HepG2 (cell line): ENCODE measurements around the gene CRIP1. TPM values are rescaled to one million over a fixed set of nuclear protein-coding genes. Genes with fewer than 3 reads are reported as not detected.
A peak's percentile ranks its signal among the peaks of the same experiment; 100 is the strongest.

Source experiments
- CENPX ChIP-seq: sonication (generic); formaldehyde crosslinking; IDR thresholded peaks from 2 replicates; pipeline ENCODE4 v1.9.0; 2021; ENCODE audit warnings: mild to moderate bottlenecking, missing genetic modification reagents, moderate library complexity
- CHCHD3 ChIP-seq: sonication (generic); formaldehyde crosslinking; IDR thresholded peaks from 2 replicates; pipeline ENCODE4 v1.8.0; 2022; ENCODE audit warnings: mild to moderate bottlenecking, missing genetic modification reagents, moderate library complexity
- ELF1 ChIP-seq: sonication (generic); formaldehyde crosslinking; IDR thresholded peaks from 2 replicates; pipeline ENCODE4 v1.4.0; 2020; ENCODE audit warnings: missing genetic modification reagents
- EZH2 ChIP-seq: conservative IDR thresholded peaks from 2 replicates; pipeline ENCODE4 v1.6.1; 2012; ENCODE audit warnings: mild to moderate bottlenecking, low read depth, low read length, moderate library complexity
- KDM5A ChIP-seq: fragments of 200-600 bp; sonication (generic); IDR thresholded peaks from 2 replicates; pipeline ENCODE4 v1.7.0; 2018; ENCODE audit warnings: antibody characterized with exemption, mild to moderate bottlenecking, low read length, borderline replicate concordance
- MIER2 ChIP-seq: IDR thresholded peaks from 2 replicates; pipeline ENCODE4 v1.6.1; 2016; ENCODE audit warnings: missing biosample characterization, missing genetic modification reagents
- MYNN ChIP-seq: sonication (generic); formaldehyde crosslinking; IDR thresholded peaks from 2 replicates; pipeline ENCODE4 v1.4.0; 2020; ENCODE audit warnings: mild to moderate bottlenecking, low read depth, missing genetic modification reagents
- PHF20 ChIP-seq: sonication (generic); formaldehyde crosslinking; IDR thresholded peaks from 2 replicates; pipeline ENCODE4 v1.5.0; 2020; ENCODE audit warnings: mild to moderate bottlenecking, missing genetic modification reagents
- RBAK ChIP-seq: sonication (generic); formaldehyde crosslinking; IDR thresholded peaks from 2 replicates; pipeline ENCODE4 v1.5.1; 2020; ENCODE audit warnings: mild to moderate bottlenecking, missing genetic modification reagents
- RBFOX2 ChIP-seq: fragments of 200-400 bp; formaldehyde crosslinking; IDR thresholded peaks from 2 replicates; pipeline ENCODE4 v1.6.1; 2017; ENCODE audit warnings: low read depth, mild to moderate bottlenecking, low read length
- RBM39 ChIP-seq: fragments of 200-400 bp; formaldehyde crosslinking; IDR thresholded peaks from one replicate; pipeline ENCODE4 v1.6.1; 2018; ENCODE audit warnings: antibody characterized with exemption, mild to moderate bottlenecking, low read depth, low read length; ENCODE audit not compliant: poor library complexity, severe bottlenecking
- SRSF4 ChIP-seq: fragments of 200-400 bp; formaldehyde crosslinking; IDR thresholded peaks from one replicate; pipeline ENCODE4 v1.6.1; 2018; ENCODE audit warnings: mild to moderate bottlenecking, low read depth, low read length, moderate library complexity; ENCODE audit not compliant: poor library complexity, severe bottlenecking
- YEATS4 ChIP-seq: sonication (generic); formaldehyde crosslinking; IDR thresholded peaks from 2 replicates; pipeline ENCODE4 v1.4.0; 2020; ENCODE audit warnings: missing genetic modification reagents, borderline replicate concordance
- ZFP36L1 ChIP-seq: sonication (generic); formaldehyde crosslinking; IDR thresholded peaks from 2 replicates; pipeline ENCODE4 v1.8.0; 2022; ENCODE audit warnings: mild to moderate bottlenecking, missing genetic modification reagents, moderate library complexity
- ZFY ChIP-seq: sonication (generic); formaldehyde crosslinking; IDR thresholded peaks from 2 replicates; pipeline ENCODE4 v1.4.0; 2020; ENCODE audit warnings: missing genetic modification reagents
- ZKSCAN5 ChIP-seq: sonication (generic); formaldehyde crosslinking; IDR thresholded peaks from 2 replicates; pipeline ENCODE4 v1.5.1; 2020; ENCODE audit warnings: mild to moderate bottlenecking, missing genetic modification reagents
- ZNF235 ChIP-seq: sonication (generic); formaldehyde crosslinking; IDR thresholded peaks from 2 replicates; pipeline ENCODE4 v1.8.1; 2023; ENCODE audit warnings: mild to moderate bottlenecking, missing genetic modification reagents, borderline replicate concordance
- ZNF333 ChIP-seq: sonication (generic); formaldehyde crosslinking; IDR thresholded peaks from 2 replicates; pipeline ENCODE4 v1.4.0; 2020; ENCODE audit warnings: mild to moderate bottlenecking, missing genetic modification reagents, borderline replicate concordance
- ZNF547 ChIP-seq: sonication (generic); formaldehyde crosslinking; IDR thresholded peaks from 2 replicates; pipeline ENCODE4 v1.5.1; 2020; ENCODE audit warnings: mild to moderate bottlenecking, missing genetic modification reagents
- ZNF589 ChIP-seq: sonication (generic); formaldehyde crosslinking; conservative IDR thresholded peaks from 2 replicates; pipeline ENCODE4 v1.8.0; 2022; ENCODE audit warnings: mild to moderate bottlenecking, moderate library complexity, missing genetic modification reagents
- ZNF75D ChIP-seq: sonication (generic); formaldehyde crosslinking; IDR thresholded peaks from 2 replicates; pipeline ENCODE4 v1.8.1; 2023; ENCODE audit warnings: missing genetic modification reagents, mild to moderate bottlenecking, borderline replicate concordance
- ZNF780A ChIP-seq: sonication (generic); formaldehyde crosslinking; IDR thresholded peaks from 2 replicates; pipeline ENCODE4 v1.8.0; 2022; ENCODE audit warnings: mild to moderate bottlenecking, missing genetic modification reagents, moderate library complexity
- polyA plus RNA-seq, 8 experiments: library from polyadenylated mRNA; depleted of rRNA in 3 of 8; stranded (reverse) in 7 of 8; unstranded in 1 of 8; fragments of >200 nt; fragmentation: Illumina TruSeq in 4 of 8; extraction: Trizol in 4 of 8; gene quantifications; 2 replicates each; pipeline versions ENCODE4 v1.2.1 to v1.2.3, GENCODE V29; 2011 to 2016; ENCODE audit warnings: low read depth in 4 of 8, missing spikeins in 1 of 8, mixed read lengths in 1 of 8; ENCODE audit not compliant: insufficient read depth in 1 of 8
- total RNA-seq, 5 experiments: library from RNA; depleted of rRNA; stranded (reverse); fragments of >200 nt; fragmentation: Illumina TruSeq; extraction: Trizol; gene quantifications; 2 replicates each; pipeline ENCODE4 v1.2.3, GENCODE V29; 2016; ENCODE audit warnings: low read depth in 1 of 5
- TF ChIP-seq, protein P1 (sequence below): sonication (generic); formaldehyde crosslinking; IDR thresholded peaks from 2 replicates; pipeline ENCODE4 v1.8.0; 2022; ENCODE audit warnings: low read depth, missing genetic modification reagents
- TF ChIP-seq, protein P2 (sequence below): IDR thresholded peaks from 2 replicates; pipeline ENCODE4 v1.6.1; 2016; ENCODE audit warnings: missing biosample characterization, missing genetic modification reagents, low read depth
- TF ChIP-seq, protein P3 (sequence below): sonication (generic); formaldehyde crosslinking; IDR thresholded peaks from 2 replicates; pipeline ENCODE4 v1.5.0; 2020; ENCODE audit warnings: mild to moderate bottlenecking, missing genetic modification reagents, moderate library complexity
- TF ChIP-seq, protein P4 (sequence below): IDR thresholded peaks from 2 replicates; pipeline ENCODE4 v1.6.1; 2016; ENCODE audit warnings: missing compliant biosample characterization, missing genetic modification reagents, borderline replicate concordance

CRIP1 gene
- total and polyA plus RNA-seq, 2 of the 13 experiments (the other 11 are each of a cell fraction or from before 2014, with no cell fraction given) = 53.9 to 59.5 TPM

DNA sequence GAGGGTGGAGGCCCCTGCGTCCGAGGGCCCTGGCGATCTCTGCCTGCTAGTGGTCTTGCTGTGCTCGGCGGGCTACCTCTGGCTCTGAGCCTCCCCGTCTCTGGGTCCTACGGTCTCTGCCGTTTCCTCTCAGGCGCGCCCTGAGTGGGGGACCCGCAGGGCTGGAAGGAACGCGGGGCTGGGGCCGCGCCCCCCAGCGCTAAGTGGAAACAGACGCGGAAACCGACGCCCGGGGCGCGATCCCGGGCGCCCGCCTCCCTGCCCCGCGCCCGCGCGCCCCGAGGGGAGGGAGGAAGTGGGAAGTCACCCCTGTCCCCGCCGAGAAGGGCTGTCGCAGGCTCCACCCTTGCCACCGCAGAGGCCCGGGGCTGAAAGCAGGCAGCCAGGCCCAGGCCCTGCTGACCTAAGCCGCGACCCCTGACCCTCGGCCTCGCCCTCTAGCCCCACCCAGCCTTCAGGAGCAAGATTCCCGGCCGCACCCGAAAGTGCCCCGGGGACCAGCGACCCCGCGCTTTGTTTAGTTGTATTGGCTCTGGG lies 831 bp downstream of the CRIP1 start (continued):
- TF ChIP-seq ZNF780A = no peak
- no peak for TF ChIP-seq MIER2 (CRISPR knock-in tag)
- no peak for TF ChIP-seq RBAK
- TF ChIP-seq, protein P1, sequence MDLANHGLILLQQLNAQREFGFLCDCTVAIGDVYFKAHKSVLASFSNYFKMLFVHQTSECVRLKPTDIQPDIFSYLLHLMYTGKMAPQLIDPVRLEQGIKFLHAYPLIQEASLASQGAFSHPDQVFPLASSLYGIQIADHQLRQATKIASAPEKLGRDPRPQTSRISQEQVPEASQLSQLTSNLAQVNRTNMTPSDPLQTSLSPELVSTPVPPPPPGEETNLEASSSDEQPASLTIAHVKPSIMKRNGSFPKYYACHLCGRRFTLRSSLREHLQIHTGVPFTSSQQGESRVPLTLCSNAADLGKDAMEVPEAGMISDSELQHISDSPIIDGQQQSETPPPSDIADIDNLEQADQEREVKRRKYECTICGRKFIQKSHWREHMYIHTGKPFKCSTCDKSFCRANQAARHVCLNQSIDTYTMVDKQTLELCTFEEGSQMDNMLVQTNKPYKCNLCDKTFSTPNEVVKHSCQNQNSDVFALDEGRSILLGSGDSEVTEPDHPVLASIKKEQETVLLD (CRISPR knock-in tag) = no peak
- no peak for TF ChIP-seq SRSF4
- no peak for TF ChIP-seq EZH2
- TF ChIP-seq ZNF235 (CRISPR knock-in tag) = no peak
- TF ChIP-seq, protein P2, sequence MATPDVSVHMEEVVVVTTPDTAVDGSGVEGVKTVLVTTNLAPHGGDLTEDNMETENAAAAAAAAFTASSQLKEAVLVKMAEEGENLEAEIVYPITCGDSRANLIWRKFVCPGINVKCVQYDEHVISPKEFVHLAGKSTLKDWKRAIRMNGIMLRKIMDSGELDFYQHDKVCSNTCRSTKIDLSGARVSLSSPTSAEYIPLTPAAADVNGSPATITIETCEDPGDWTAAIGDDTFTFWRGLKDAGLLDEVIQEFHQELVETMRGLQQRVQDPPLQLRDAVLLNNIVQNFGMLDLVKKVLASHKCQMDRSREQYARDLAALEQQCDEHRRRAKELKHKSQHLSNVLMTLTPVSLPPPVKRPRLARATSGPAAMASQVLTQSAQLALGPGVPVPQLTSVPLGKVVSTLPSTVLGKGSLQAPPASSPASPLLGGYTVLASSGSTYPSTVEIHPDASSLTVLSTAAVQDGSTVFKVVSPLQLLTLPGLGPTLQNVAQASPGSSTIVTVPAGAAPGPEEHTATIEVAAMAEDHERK (CRISPR knock-in tag) = no peak
- peak; percentile 63; the same call in 1 of the 2 replicates for TF ChIP-seq RBFOX2
- TF ChIP-seq YEATS4 (CRISPR knock-in tag) = no peak
- TF ChIP-seq CENPX (CRISPR knock-in tag) = no peak
- TF ChIP-seq ZFP36L1 (CRISPR knock-in tag) = no peak
- TF ChIP-seq ZNF547 (CRISPR knock-in tag) = no peak
- TF ChIP-seq ZFY (CRISPR knock-in tag) = peak; percentile 37; the same call in 1 of the 2 replicates
- TF ChIP-seq PHF20 = no peak
- no peak for TF ChIP-seq ZKSCAN5 (CRISPR knock-in tag)
- no peak for TF ChIP-seq ELF1 (CRISPR knock-in tag)
- TF ChIP-seq KDM5A = no peak
- no peak for TF ChIP-seq RBM39
- TF ChIP-seq MYNN = no peak
- TF ChIP-seq, protein P3, sequence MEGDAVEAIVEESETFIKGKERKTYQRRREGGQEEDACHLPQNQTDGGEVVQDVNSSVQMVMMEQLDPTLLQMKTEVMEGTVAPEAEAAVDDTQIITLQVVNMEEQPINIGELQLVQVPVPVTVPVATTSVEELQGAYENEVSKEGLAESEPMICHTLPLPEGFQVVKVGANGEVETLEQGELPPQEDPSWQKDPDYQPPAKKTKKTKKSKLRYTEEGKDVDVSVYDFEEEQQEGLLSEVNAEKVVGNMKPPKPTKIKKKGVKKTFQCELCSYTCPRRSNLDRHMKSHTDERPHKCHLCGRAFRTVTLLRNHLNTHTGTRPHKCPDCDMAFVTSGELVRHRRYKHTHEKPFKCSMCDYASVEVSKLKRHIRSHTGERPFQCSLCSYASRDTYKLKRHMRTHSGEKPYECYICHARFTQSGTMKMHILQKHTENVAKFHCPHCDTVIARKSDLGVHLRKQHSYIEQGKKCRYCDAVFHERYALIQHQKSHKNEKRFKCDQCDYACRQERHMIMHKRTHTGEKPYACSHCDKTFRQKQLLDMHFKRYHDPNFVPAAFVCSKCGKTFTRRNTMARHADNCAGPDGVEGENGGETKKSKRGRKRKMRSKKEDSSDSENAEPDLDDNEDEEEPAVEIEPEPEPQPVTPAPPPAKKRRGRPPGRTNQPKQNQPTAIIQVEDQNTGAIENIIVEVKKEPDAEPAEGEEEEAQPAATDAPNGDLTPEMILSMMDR (CRISPR knock-in tag) = no peak
- TF ChIP-seq, protein P4, sequence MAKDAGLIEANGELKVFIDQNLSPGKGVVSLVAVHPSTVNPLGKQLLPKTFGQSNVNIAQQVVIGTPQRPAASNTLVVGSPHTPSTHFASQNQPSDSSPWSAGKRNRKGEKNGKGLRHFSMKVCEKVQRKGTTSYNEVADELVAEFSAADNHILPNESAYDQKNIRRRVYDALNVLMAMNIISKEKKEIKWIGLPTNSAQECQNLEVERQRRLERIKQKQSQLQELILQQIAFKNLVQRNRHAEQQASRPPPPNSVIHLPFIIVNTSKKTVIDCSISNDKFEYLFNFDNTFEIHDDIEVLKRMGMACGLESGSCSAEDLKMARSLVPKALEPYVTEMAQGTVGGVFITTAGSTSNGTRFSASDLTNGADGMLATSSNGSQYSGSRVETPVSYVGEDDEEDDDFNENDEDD (CRISPR knock-in tag) = 0 out of 2 replicates have a peak, but pooled peaks have one; percentile 42
- no peak for TF ChIP-seq ZNF75D
- TF ChIP-seq CHCHD3 = no peak
- TF ChIP-seq ZNF589 = no peak
- TF ChIP-seq ZNF333 (CRISPR knock-in tag) = no peak
